Adrenal gland (tissue), 12 donors: ENCODE measurements around the gene SPAST. TPM values are rescaled to one million over a fixed set of nuclear protein-coding genes. Genes with fewer than 3 reads are reported as not detected.

ENCODE experiments used
- DNase-seq, 7 donors: peaks; one replicate each; pipeline ENCODE4 v3.0.0-alpha.2; 2019 to 2020
- H3K27ac ChIP-seq, 5 donors: fragments of 200-600 bp; sonication (generic) in 4 of 5; 1 replicate in 3 of 5; 2 replicates in 2 of 5; pipeline versions ENCODE4 v1.5.1 to v1.8.0; 2016 to 2020; ENCODE audit warnings: mild to moderate bottlenecking in 1 of 5
- H3K27me3 ChIP-seq: fragments of 200-600 bp; 2 replicates; pipeline ENCODE4 v1.8.0; 2021
- H3K36me3 ChIP-seq, 2 donors: fragments of 200-600 bp; replicated peaks in 1 of 2; 1 replicate in 1 of 2; 2 replicates in 1 of 2; pipeline versions ENCODE4 v1.5.1 to v1.8.0; 2018 to 2022
- H3K4me1 ChIP-seq, 2 donors: fragments of 200-600 bp; replicated peaks in 1 of 2; 1 replicate in 1 of 2; 2 replicates in 1 of 2; pipeline versions ENCODE4 v1.5.1 to v1.8.0; 2018 to 2021
- H3K4me3 ChIP-seq, 4 donors: fragments of 200-600 bp; sonication (generic) in 3 of 4; one replicate each; pipeline ENCODE4 v1.5.1; 2016 to 2018
- H3K9me3 ChIP-seq, 3 donors: fragments of 200-600 bp; sonication (generic) in 1 of 3; replicated peaks in 1 of 3; 1 replicate in 2 of 3; 2 replicates in 1 of 3; pipeline versions ENCODE4 v1.5.1 to v1.8.0; 2016 to 2021
- CTCF ChIP-seq, 6 experiments: fragments of 450-650 bp in 4 of 6; fragments of 200-600 bp in 2 of 6; sonication (generic) in 1 of 6; IDR thresholded peaks; 1 replicate in 5 of 6; 2 replicates in 1 of 6; pipeline versions ENCODE4 v1.5.1 to v1.8.0; 2016 to 2021; ENCODE audit warnings: antibody characterized with exemption in 6 of 6, mild to moderate bottlenecking in 2 of 6, moderate library complexity in 1 of 6
- POLR2A ChIP-seq, 2 donors: fragments of 450-650 bp; IDR thresholded peaks; one replicate each; pipeline ENCODE4 v1.6.1; 2017; ENCODE audit warnings: antibody characterized with exemption in 2 of 2, mild to moderate bottlenecking in 2 of 2, moderate library complexity in 1 of 2
- WGBS, 4 donors: extraction: QIAGEN DNeasy Blood & Tissue Kit in 2 of 4; methylation state at CpG; one replicate each; pipeline versions ENCODE4 v1.1.5 to v1.1.7; 2013 to 2017; 5-methylcytosine and 5-hydroxymethylcytosine counted together
- intact Hi-C, 2 donors: fragments of 100-400 bp; cut with DNase I; formaldehyde crosslinking; loops; one replicate each; pipeline versions ENCODE4 v1.14.1 to v1.15.0; 2022 to 2023
- polyA plus RNA-seq, 3 donors: library from polyadenylated mRNA; stranded (reverse); fragments of 200-250 nt in 2 of 3; fragments of 350-450 nt in 1 of 3; fragmentation: Illumina TruSeq in 1 of 3; extraction: RNeasy Lipid Tissue Mini Kit (QIAGEN cat#74804) in 1 of 3; gene quantifications; one replicate each; pipeline ENCODE4 v1.2.3, GENCODE V29; 2013 to 2014
- total RNA-seq, 9 donors: library from RNA; depleted of rRNA in 4 of 9; stranded (reverse); fragments of >200 nt in 4 of 9; fragments of 120-200 nt in 1 of 9; fragmentation: NEBNext Ultra II Directional in 1 of 9; extraction: Animal tissue kit (Norgen Biotek cat#: 25700) in 1 of 9; gene quantifications; one replicate each; pipeline versions ENCODE4 v1.1.0 to v1.2.4, GENCODE V29; 2013 to 2023
- donor health status: healthy with polysubstance abuse.
- donor health status: Bipolar disorder and iron deficiency.
- donor health status: DM: yes; HTN: yes; CAD: no.
- donor health status: DM: no; HTN: no; CAD: no.
- donor health status: DM: no; HTN: no; CAD: no.
- donor health status: DM: yes; HTN: yes; CAD: no.

The SPAST gene
- total and polyA plus RNA-seq, 12 donors = 2.8 to 26.1 (median 15.2) TPM

GRCh38 chr2:32124660-32125059 is 61.3 kb downstream of the SPAST start:
- DNase-seq = no peak
- H3K36me3 ChIP-seq = peaks cover 0 to 13% of the 10 kb centered on the region in 2 donors

GRCh38 chr2:32128636-32129035 is 65.3 kb downstream of the SPAST start:
- peaks cover 0 to 16% of the 10 kb centered on the region in 2 donors for H3K36me3 ChIP-seq
- intact Hi-C loops = no loop called here
- no peaks in the 10 kb centered on the region for H3K9me3 ChIP-seq
- H3K27me3 ChIP-seq = no peaks in the 10 kb centered on the region
- no peak for DNase-seq
- no peak overlapping the region for H3K4me3 ChIP-seq
- 94 to 100% (median 98%) methylated on average over 1 of the region's 1 CpG for WGBS, 4 donors
- no peak for TF ChIP-seq CTCF (IDR thresholded peaks at IDR 0.05)
- no peak for TF ChIP-seq POLR2A (IDR thresholded peaks at IDR 0.05)
- no peaks in the 10 kb centered on the region for H3K4me1 ChIP-seq
- H3K27ac ChIP-seq = no peak overlapping the region

More at GRCh38 chr2:32124660-32125059, 61.3 kb downstream of the SPAST start:
- Histone ChIP-seq H3K4me1 (no peaks in the 10 kb centered on the region), H3K4me3 (no peak overlapping the region), H3K27me3 (no peaks in the 10 kb centered on the region), H3K9me3 (no peaks in the 10 kb centered on the region), H3K27ac (no peak overlapping the region)
- intact Hi-C loops = no loop called here
- TF ChIP-seq CTCF (IDR thresholded peaks at IDR 0.05) (no peak), POLR2A (IDR thresholded peaks at IDR 0.05) (no peak)

- Histone ChIP-seq H3K36me3 (peaks cover 0 to 16% of the 10 kb centered on the region in 2 donors), H3K27me3 (no peaks in the 10 kb centered on the region), H3K4me3 (no peak overlapping the region), H3K27ac (no peak overlapping the region), H3K9me3 (no peaks in the 10 kb centered on the region), H3K4me1 (no peaks in the 10 kb centered on the region)
- WGBS, 4 donors = 93 to 98% (median 97%) methylated on average over 2 of the region's 2 CpGs
- no peak for TF ChIP-seq CTCF (IDR thresholded peaks at IDR 0.05)
- no peak for TF ChIP-seq POLR2A (IDR thresholded peaks at IDR 0.05)
- no peak for DNase-seq
- intact Hi-C loops = no loop called here
Measured at GRCh38 chr2:32129086-32129485, 65.7 kb downstream of the SPAST start.

- DNase-seq = peak in 6 of 7 donors; percentile 39 to 62 (median 58)
- no peaks in the 10 kb centered on the region for H3K4me1 ChIP-seq
- H3K27ac ChIP-seq = peak overlapping the region in 1 of 5 donors; percentile 15
- intact Hi-C loops = no loop called here
- no peaks in the 10 kb centered on the region for H3K36me3 ChIP-seq
- H3K9me3 ChIP-seq = no peaks in the 10 kb centered on the region
- H3K27me3 ChIP-seq = no peaks in the 10 kb centered on the region
- no peak overlapping the region for H3K4me3 ChIP-seq
- 68 to 79% (median 71%) methylated on average over 8 of the region's 8 CpGs for WGBS, 4 donors
- no peak for TF ChIP-seq POLR2A (IDR thresholded peaks at IDR 0.05)
- peak; percentile 26 to 56 (median 42) for TF ChIP-seq CTCF (IDR thresholded peaks at IDR 0.05)
Measured at GRCh38 chr2:32135409-32135808, 72.1 kb downstream of the SPAST start.
